HepG2 (cell line): ENCODE data around the gene REELD1. TPM values are rescaled to one million over a fixed set of nuclear protein-coding genes. Genes with fewer than 3 reads are reported as not detected.

Experiments used
- ADNP ChIP-seq: sonication (generic); formaldehyde crosslinking; IDR thresholded peaks from 2 replicates; pipeline ENCODE4 v1.4.0; 2020; ENCODE audit warnings: missing genetic modification reagents
- FOXJ3 ChIP-seq: sonication (generic); formaldehyde crosslinking; IDR thresholded peaks from 2 replicates; pipeline ENCODE4 v1.4.0; 2020; ENCODE audit warnings: missing genetic modification reagents, mild to moderate bottlenecking, borderline replicate concordance
- GPN1 ChIP-seq: sonication (generic); formaldehyde crosslinking; IDR thresholded peaks from 2 replicates; pipeline ENCODE4 v1.5.1; 2020; ENCODE audit warnings: missing genetic modification reagents, borderline replicate concordance
- KMT2B ChIP-seq: IDR thresholded peaks from 2 replicates; pipeline ENCODE4 v1.6.1; 2016; ENCODE audit warnings: missing genetic modification reagents, missing compliant biosample characterization
- MTA3 ChIP-seq: sonication (generic); formaldehyde crosslinking; IDR thresholded peaks from 2 replicates; pipeline ENCODE4 v1.4.0; 2020; ENCODE audit warnings: missing genetic modification reagents
- SMAD1 ChIP-seq: sonication (generic); formaldehyde crosslinking; IDR thresholded peaks from 2 replicates; pipeline ENCODE4 v1.4.0; 2020; ENCODE audit warnings: missing genetic modification reagents, low read depth, mild to moderate bottlenecking, borderline replicate concordance
- TBX2 ChIP-seq: sonication (generic); formaldehyde crosslinking; IDR thresholded peaks from 2 replicates; pipeline ENCODE4 v1.5.0; 2020; ENCODE audit warnings: missing genetic modification reagents, mild to moderate bottlenecking, borderline replicate concordance
- ZNF121 ChIP-seq: sonication (generic); formaldehyde crosslinking; IDR thresholded peaks from 2 replicates; pipeline ENCODE4 v1.5.0; 2020; ENCODE audit warnings: mild to moderate bottlenecking, missing genetic modification reagents
- ZNF205 ChIP-seq: IDR thresholded peaks from 2 replicates; pipeline ENCODE4 v1.6.1; 2018; ENCODE audit warnings: missing biosample characterization, missing genetic modification reagents
- polyA plus RNA-seq, 8 experiments: library from polyadenylated mRNA; depleted of rRNA in 3 of 8; stranded (reverse) in 7 of 8; unstranded in 1 of 8; fragments of >200 nt; fragmentation: Illumina TruSeq in 4 of 8; extraction: Trizol in 4 of 8; gene quantifications; 2 replicates each; pipeline versions ENCODE4 v1.2.1 to v1.2.3, GENCODE V29; 2011 to 2016; ENCODE audit warnings: low read depth in 4 of 8, missing spikeins in 1 of 8, mixed read lengths in 1 of 8; ENCODE audit not compliant: insufficient read depth in 1 of 8
- total RNA-seq, 5 experiments: library from RNA; depleted of rRNA; stranded (reverse); fragments of >200 nt; fragmentation: Illumina TruSeq; extraction: Trizol; gene quantifications; 2 replicates each; pipeline ENCODE4 v1.2.3, GENCODE V29; 2016; ENCODE audit warnings: low read depth in 1 of 5
- TF ChIP-seq, protein P1 (sequence below): sonication (generic); formaldehyde crosslinking; IDR thresholded peaks from 2 replicates; pipeline ENCODE4 v1.4.0; 2020; ENCODE audit warnings: missing genetic modification reagents
- TF ChIP-seq, protein P2 (sequence below): sonication (generic); formaldehyde crosslinking; IDR thresholded peaks from 2 replicates; pipeline ENCODE4 v1.5.1; 2020; ENCODE audit warnings: missing genetic modification reagents, mild to moderate bottlenecking, borderline replicate concordance
- TF ChIP-seq, protein P3 (sequence below): sonication (generic); formaldehyde crosslinking; IDR thresholded peaks from 2 replicates; pipeline ENCODE4 v1.5.0; 2020; ENCODE audit warnings: missing genetic modification reagents, mild to moderate bottlenecking, borderline replicate concordance
- TF ChIP-seq, protein P4 (sequence below): sonication (generic); formaldehyde crosslinking; IDR thresholded peaks from 2 replicates; pipeline ENCODE4 v1.8.0; 2022; ENCODE audit warnings: missing genetic modification reagents, mild to moderate bottlenecking, borderline replicate concordance
- TF ChIP-seq, protein P5 (sequence below): sonication (generic); formaldehyde crosslinking; IDR thresholded peaks from 2 replicates; pipeline ENCODE4 v1.5.0; 2020; ENCODE audit warnings: missing genetic modification reagents, mild to moderate bottlenecking, borderline replicate concordance

The REELD1 gene
- total and polyA plus RNA-seq, 2 of the 13 experiments (the other 11 are each of a cell fraction or from before 2014, with no cell fraction given), result 0.04 to 0.26 TPM

DNA sequence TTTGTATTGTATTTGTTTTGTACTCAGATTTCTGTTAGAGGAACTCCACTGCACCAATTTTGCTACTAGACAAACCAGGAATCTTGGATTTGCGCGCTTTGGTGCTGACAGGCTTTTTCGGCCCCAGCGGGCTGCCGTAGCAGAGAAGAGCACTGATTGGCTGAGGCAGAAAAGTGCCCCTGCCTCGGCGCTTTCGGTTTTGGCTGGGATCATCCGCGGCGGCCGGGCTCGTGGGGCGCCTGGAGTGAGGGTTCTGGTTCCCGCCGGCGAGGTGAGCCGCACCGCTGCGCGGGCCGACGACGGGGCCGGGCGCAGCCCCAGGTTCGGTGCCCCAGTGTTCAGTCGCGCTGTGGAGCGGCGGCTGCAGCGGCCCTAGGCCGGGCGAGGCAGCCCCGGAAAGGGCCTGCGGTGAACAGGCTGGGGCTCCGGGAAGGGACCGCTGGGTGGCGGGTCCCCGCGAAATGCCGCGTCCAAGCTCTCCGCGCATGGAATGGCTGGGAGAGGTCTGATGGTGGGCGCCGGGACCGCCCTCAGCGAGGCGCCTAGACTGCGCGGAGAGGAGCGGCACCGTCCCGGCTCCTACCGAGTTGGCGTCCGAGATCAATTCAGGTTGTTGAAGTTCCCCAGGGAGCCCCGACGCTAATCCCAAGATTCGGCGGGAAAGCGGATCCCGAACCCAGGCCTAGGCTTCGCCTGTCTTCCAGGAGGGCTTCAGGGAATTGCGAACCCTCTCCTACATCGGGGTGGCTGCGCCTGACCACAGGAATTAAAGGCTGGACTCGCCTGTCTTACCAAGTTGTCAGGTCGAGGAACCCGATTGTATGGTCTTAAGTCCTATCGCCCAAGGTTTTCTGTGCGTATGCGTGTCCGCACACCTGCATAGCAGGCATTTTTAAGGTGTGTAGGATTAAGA lies 38.5 kb upstream of the REELD1 start, which contains the start of gene LSM6 (continued):
- TF ChIP-seq MTA3 (no peak), KMT2B (CRISPR knock-in tag) (peak; percentile 97), ZNF121 (CRISPR knock-in tag) (no peak), ADNP (CRISPR knock-in tag) (no peak), TBX2 (CRISPR knock-in tag) (peak; percentile 54; the same call in 1 of the 2 replicates), GPN1 (CRISPR knock-in tag) (0 out of 2 replicates have a peak, but pooled peaks have one; percentile 26), FOXJ3 (no peak), ZNF205 (CRISPR knock-in tag) (no peak; the same call in 1 of the 2 replicates), SMAD1 (CRISPR knock-in tag) (no peak)
- TF ChIP-seq, protein P1, sequence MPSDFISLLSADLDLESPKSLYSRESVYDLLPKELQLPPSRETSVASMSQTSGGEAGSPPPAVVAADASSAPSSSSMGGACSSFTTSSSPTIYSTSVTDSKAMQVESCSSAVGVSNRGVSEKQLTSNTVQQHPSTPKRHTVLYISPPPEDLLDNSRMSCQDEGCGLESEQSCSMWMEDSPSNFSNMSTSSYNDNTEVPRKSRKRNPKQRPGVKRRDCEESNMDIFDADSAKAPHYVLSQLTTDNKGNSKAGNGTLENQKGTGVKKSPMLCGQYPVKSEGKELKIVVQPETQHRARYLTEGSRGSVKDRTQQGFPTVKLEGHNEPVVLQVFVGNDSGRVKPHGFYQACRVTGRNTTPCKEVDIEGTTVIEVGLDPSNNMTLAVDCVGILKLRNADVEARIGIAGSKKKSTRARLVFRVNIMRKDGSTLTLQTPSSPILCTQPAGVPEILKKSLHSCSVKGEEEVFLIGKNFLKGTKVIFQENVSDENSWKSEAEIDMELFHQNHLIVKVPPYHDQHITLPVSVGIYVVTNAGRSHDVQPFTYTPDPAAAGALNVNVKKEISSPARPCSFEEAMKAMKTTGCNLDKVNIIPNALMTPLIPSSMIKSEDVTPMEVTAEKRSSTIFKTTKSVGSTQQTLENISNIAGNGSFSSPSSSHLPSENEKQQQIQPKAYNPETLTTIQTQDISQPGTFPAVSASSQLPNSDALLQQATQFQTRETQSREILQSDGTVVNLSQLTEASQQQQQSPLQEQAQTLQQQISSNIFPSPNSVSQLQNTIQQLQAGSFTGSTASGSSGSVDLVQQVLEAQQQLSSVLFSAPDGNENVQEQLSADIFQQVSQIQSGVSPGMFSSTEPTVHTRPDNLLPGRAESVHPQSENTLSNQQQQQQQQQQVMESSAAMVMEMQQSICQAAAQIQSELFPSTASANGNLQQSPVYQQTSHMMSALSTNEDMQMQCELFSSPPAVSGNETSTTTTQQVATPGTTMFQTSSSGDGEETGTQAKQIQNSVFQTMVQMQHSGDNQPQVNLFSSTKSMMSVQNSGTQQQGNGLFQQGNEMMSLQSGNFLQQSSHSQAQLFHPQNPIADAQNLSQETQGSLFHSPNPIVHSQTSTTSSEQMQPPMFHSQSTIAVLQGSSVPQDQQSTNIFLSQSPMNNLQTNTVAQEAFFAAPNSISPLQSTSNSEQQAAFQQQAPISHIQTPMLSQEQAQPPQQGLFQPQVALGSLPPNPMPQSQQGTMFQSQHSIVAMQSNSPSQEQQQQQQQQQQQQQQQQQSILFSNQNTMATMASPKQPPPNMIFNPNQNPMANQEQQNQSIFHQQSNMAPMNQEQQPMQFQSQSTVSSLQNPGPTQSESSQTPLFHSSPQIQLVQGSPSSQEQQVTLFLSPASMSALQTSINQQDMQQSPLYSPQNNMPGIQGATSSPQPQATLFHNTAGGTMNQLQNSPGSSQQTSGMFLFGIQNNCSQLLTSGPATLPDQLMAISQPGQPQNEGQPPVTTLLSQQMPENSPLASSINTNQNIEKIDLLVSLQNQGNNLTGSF (CRISPR knock-in tag), result no peak
- TF ChIP-seq, protein P2, sequence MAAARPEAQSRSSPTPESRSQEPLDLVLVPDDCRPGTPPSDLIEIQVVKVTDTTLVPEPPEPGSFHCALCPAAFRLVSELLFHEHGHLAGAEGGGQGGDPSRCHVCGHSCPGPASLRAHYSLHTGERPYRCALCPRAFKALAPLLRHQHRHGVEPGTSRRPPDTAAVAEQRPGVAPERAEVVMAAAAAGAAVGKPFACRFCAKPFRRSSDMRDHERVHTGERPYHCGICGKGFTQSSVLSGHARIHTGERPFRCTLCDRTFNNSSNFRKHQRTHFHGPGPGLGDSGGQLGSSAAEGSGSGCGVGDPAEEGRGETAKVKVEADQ (CRISPR knock-in tag), result 0 out of 2 replicates have a peak, but pooled peaks have one; percentile 62
- TF ChIP-seq, protein P3, sequence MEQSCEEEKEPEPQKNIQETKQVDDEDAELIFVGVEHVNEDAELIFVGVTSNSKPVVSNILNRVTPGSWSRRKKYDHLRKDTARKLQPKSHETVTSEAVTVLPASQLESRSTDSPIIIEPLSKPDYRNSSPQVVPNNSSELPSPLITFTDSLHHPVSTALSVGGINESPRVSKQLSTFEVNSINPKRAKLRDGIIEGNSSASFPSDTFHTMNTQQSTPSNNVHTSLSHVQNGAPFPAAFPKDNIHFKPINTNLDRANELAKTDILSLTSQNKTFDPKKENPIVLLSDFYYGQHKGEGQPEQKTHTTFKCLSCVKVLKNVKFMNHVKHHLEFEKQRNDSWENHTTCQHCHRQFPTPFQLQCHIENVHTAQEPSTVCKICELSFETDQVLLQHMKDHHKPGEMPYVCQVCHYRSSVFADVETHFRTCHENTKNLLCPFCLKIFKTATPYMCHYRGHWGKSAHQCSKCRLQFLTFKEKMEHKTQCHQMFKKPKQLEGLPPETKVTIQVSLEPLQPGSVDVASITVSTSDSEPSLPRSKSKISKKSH, result peak; percentile 80
- TF ChIP-seq, protein P4, sequence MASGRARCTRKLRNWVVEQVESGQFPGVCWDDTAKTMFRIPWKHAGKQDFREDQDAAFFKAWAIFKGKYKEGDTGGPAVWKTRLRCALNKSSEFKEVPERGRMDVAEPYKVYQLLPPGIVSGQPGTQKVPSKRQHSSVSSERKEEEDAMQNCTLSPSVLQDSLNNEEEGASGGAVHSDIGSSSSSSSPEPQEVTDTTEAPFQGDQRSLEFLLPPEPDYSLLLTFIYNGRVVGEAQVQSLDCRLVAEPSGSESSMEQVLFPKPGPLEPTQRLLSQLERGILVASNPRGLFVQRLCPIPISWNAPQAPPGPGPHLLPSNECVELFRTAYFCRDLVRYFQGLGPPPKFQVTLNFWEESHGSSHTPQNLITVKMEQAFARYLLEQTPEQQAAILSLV, result peak; percentile 56; the same call in 1 of the 2 replicates
- TF ChIP-seq, protein P5, sequence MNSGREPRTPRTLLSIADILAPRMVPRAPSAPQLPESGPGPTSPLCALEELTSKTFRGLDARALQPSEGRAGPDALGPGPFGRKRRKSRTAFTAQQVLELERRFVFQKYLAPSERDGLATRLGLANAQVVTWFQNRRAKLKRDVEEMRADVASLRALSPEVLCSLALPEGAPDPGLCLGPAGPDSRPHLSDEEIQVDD (CRISPR knock-in tag), result peak; percentile 66; the same call in 1 of the 2 replicates
